Measurements from ENCODE around the gene JADE1. TPM values are rescaled to one million over a fixed set of nuclear protein-coding genes. Genes with fewer than 3 reads are reported as not detected.
A peak's percentile ranks its signal among the peaks of the same experiment; 100 is the strongest.

The JADE1 gene
- total RNA-seq, 2 experiments from 2014 or later, result 25.5 to 28.4 TPM

- H3K4me1 Mint-ChIP-seq, result peaks cover 31% of the 10 kb centered on the region
Observed at GRCh38 chr4:128811571-128812441, 2.3 kb downstream of the JADE1 start.

GRCh38 chr4:128812442-128813235 lies 3.1 kb downstream of the JADE1 start:
- no peak for ATAC-seq
- DNase-seq, result peak; percentile 68
- no peaks in the 10 kb centered on the region for H3K9me3 Mint-ChIP-seq (ENCODE audit: low read depth)
- H3K4me1 Mint-ChIP-seq, result peaks cover 35% of the 10 kb centered on the region
- H3K36me3 Mint-ChIP-seq (ENCODE audit: low read depth), result peaks cover 12% of the 10 kb centered on the region
- ChIA-PET CTCF (interaction anchor here (0.8 to 1.9 kb wide), 4 partner anchors 9 to 50 kb away, joined by 4 to 7 read pairs (median 6); no protein-coding TSS in a partner anchor), POLR2A (interaction anchor here (0.6 to 2.3 kb wide), 8 partner anchors 9 to 757 kb away, joined by 3 to 20 read pairs (median 8); partner anchors contain the start of genes LARP1B and SCLT1)
- intact Hi-C loops (cut with DNase I, micrococcal nuclease), result loop anchor here (1.0 to 5.0 kb wide), 6 partner anchors 50 to 932 kb away; partner anchors contain the start of genes LARP1B (in 1 of the 2), PGRMC2 (in 1 of the 2), PLK4 (in 1 of the 2) and SCLT1 (in 1 of the 2)
- H3K27ac Mint-ChIP-seq, result peak overlapping the region; percentile 89
- peak overlapping the region; percentile 93 for H3K4me3 Mint-ChIP-seq
- H3K27me3 Mint-ChIP-seq, result no peaks in the 10 kb centered on the region

More at GRCh38 chr4:128811571-128812441, 2.3 kb downstream of the JADE1 start:
- intact Hi-C loops (cut with DNase I, micrococcal nuclease), result loop anchor here (1.0 to 5.0 kb wide), 10 partner anchors 50 to 932 kb away; partner anchors contain the start of genes LARP1B (in 2 of the 2), ABHD18 (in 1 of the 2), MFSD8 (in 1 of the 2) and PGRMC2 (in 1 of the 2)
- ChIA-PET POLR2A (interaction anchor here (0.6 to 2.3 kb wide), 7 partner anchors 10 to 751 kb away, joined by 3 to 20 read pairs (median 8); partner anchors contain the start of genes LARP1B and SCLT1), CTCF (interaction anchor here (0.7 to 1.9 kb wide), 5 partner anchors 9 to 51 kb away, joined by 4 to 7 read pairs (median 5); no protein-coding TSS in a partner anchor)
- Mint-ChIP-seq H3K27ac (peak overlapping the region; percentile 89), H3K4me3 (peak overlapping the region; percentile 93), H3K36me3 (ENCODE audit: low read depth) (peaks cover 9% of the 10 kb centered on the region), H3K9me3 (ENCODE audit: low read depth) (no peaks in the 10 kb centered on the region), H3K27me3 (no peaks in the 10 kb centered on the region)
- DNase-seq (peak; percentile 95), ATAC-seq (peak; percentile 52)

- CTCF ChIA-PET, result interaction anchor here (0.7 to 1.2 kb wide), 3 partner anchors 49 to 473 kb away, joined by 3 to 4 read pairs (median 3); no protein-coding TSS in a partner anchor
- intact Hi-C loops (cut with DNase I, micrococcal nuclease), result loop anchor here (2.0 to 5.0 kb wide), 2 partner anchors 302 to 753 kb away; partner anchors contain the start of gene LARP1B (in 1 of the 2)
- POLR2A ChIA-PET, result interaction anchor here (0.6 kb wide), 2 partner anchors 260 to 261 kb away, joined by 3 read pairs; no protein-coding TSS in a partner anchor
- H3K9me3 Mint-ChIP-seq (ENCODE audit: low read depth), result no peaks in the 10 kb centered on the region
- DNase-seq (no peak), ATAC-seq (no peak)
- H3K4me3 Mint-ChIP-seq, result peak overlapping the region; percentile 8
- peak overlapping the region; percentile 63 for H3K27ac Mint-ChIP-seq
- H3K27me3 Mint-ChIP-seq, result no peaks in the 10 kb centered on the region
- H3K4me1 Mint-ChIP-seq, result peaks cover 46% of the 10 kb centered on the region
- peaks cover 14% of the 10 kb centered on the region for H3K36me3 Mint-ChIP-seq (ENCODE audit: low read depth)
Observed at GRCh38 chr4:128813965-128814364, 4.5 kb downstream of the JADE1 start.

- intact Hi-C loops (cut with DNase I, micrococcal nuclease), result no loop called here
Observed at GRCh38 chr4:128818442-128818841, 8.9 kb downstream of the JADE1 start.

GRCh38 chr4:128819082-128819742 lies 9.7 kb downstream of the JADE1 start:
- ChIA-PET POLR2A (interaction anchor here (0.6 kb wide), 1 partner anchor 743 kb away, joined by 3 read pairs; no protein-coding TSS in a partner anchor), CTCF (interaction anchor here (0.8 to 1.4 kb wide), 2 partner anchors 9 to 45 kb away, joined by 3 to 4 read pairs; no protein-coding TSS in a partner anchor)
- peaks cover 20% of the 10 kb centered on the region for H3K36me3 Mint-ChIP-seq (ENCODE audit: low read depth)
- intact Hi-C loops (cut with DNase I, micrococcal nuclease), result no loop called here
- no peaks in the 10 kb centered on the region for H3K9me3 Mint-ChIP-seq (ENCODE audit: low read depth)
- DNase-seq (no peak), ATAC-seq (peak; percentile 52)
- H3K4me1 Mint-ChIP-seq, result peaks cover 65% of the 10 kb centered on the region
- H3K27ac Mint-ChIP-seq, result peak overlapping the region; percentile 3
- no peaks in the 10 kb centered on the region for H3K27me3 Mint-ChIP-seq
- no peak overlapping the region for H3K4me3 Mint-ChIP-seq

More at GRCh38 chr4:128818442-128818841, 8.9 kb downstream of the JADE1 start:
- Mint-ChIP-seq H3K4me1 (peaks cover 68% of the 10 kb centered on the region), H3K36me3 (ENCODE audit: low read depth) (peaks cover 22% of the 10 kb centered on the region), H3K9me3 (ENCODE audit: low read depth) (no peaks in the 10 kb centered on the region), H3K27me3 (no peaks in the 10 kb centered on the region), H3K27ac (no peak overlapping the region), H3K4me3 (no peak overlapping the region)
- ChIA-PET CTCF (interaction anchor here (0.8 kb wide), 1 partner anchor 45 kb away, joined by 3 read pairs; no protein-coding TSS in a partner anchor), POLR2A (no interaction called here)
- ATAC-seq, result no peak
- no peak for DNase-seq

- intact Hi-C loops (cut with DNase I, micrococcal nuclease), result no loop called here
- Mint-ChIP-seq H3K9me3 (ENCODE audit: low read depth) (no peaks in the 10 kb centered on the region), H3K27ac (no peak overlapping the region), H3K27me3 (no peaks in the 10 kb centered on the region), H3K36me3 (ENCODE audit: low read depth) (peaks cover 19% of the 10 kb centered on the region), H3K4me3 (no peak overlapping the region), H3K4me1 (peaks cover 72% of the 10 kb centered on the region)
- DNase-seq, result no peak
- ATAC-seq, result no peak
- ChIA-PET CTCF (interaction anchor here (1.0 to 2.0 kb wide), 4 partner anchors 9 to 42 kb away, joined by 3 to 9 read pairs (median 5); partner anchors contain the start of gene JADE1), POLR2A (interaction anchor here (3.8 kb wide), 1 partner anchor 9 kb away, joined by 20 read pairs; no protein-coding TSS in a partner anchor)
Observed at GRCh38 chr4:128820671-128821070, 11.2 kb downstream of the JADE1 start.

GRCh38 chr4:128821151-128821550 lies 11.7 kb downstream of the JADE1 start:
- Mint-ChIP-seq H3K4me3 (no peak overlapping the region), H3K27me3 (no peaks in the 10 kb centered on the region), H3K4me1 (peaks cover 72% of the 10 kb centered on the region), H3K9me3 (ENCODE audit: low read depth) (no peaks in the 10 kb centered on the region), H3K27ac (no peak overlapping the region), H3K36me3 (ENCODE audit: low read depth) (peaks cover 19% of the 10 kb centered on the region)
- DNase-seq (no peak), ATAC-seq (no peak)
- ChIA-PET CTCF (interaction anchor here (1.0 to 2.0 kb wide), 4 partner anchors 9 to 42 kb away, joined by 3 to 9 read pairs (median 5); partner anchors contain the start of gene JADE1), POLR2A (interaction anchor here (3.8 kb wide), 1 partner anchor 9 kb away, joined by 20 read pairs; no protein-coding TSS in a partner anchor)
- intact Hi-C loops (cut with DNase I, micrococcal nuclease), result no loop called here

- Mint-ChIP-seq H3K4me3 (no peak overlapping the region), H3K9me3 (ENCODE audit: low read depth) (peaks cover 1% of the 10 kb centered on the region), H3K36me3 (ENCODE audit: low read depth) (peaks cover 26% of the 10 kb centered on the region), H3K27me3 (no peaks in the 10 kb centered on the region), H3K27ac (peak overlapping the region; percentile 18), H3K4me1 (peaks cover 77% of the 10 kb centered on the region)
- no peak for ATAC-seq
- intact Hi-C loops (cut with DNase I, micrococcal nuclease), result no loop called here
- CTCF ChIA-PET, result interaction anchor here (1.5 kb wide), 1 partner anchor 10 kb away, joined by 5 read pairs; no protein-coding TSS in a partner anchor
- no peak for DNase-seq
- POLR2A ChIA-PET, result interaction anchor here (0.6 to 3.8 kb wide), 2 partner anchors 11 to 91 kb away, joined by 3 to 20 read pairs; no protein-coding TSS in a partner anchor
Observed at GRCh38 chr4:128823025-128823661, 13.6 kb downstream of the JADE1 start.

GRCh38 chr4:128825226-128825625 lies 15.7 kb downstream of the JADE1 start:
- no peak overlapping the region for H3K4me3 Mint-ChIP-seq
- intact Hi-C loops (cut with DNase I, micrococcal nuclease), result loop anchor here in 1 of 2 experiments (5.0 kb wide), 1 partner anchor 37 kb away; no protein-coding TSS in a partner anchor
- H3K27me3 Mint-ChIP-seq, result no peaks in the 10 kb centered on the region
- H3K27ac Mint-ChIP-seq, result peak overlapping the region; percentile 69
- H3K4me1 Mint-ChIP-seq, result peaks cover 71% of the 10 kb centered on the region
- POLR2A ChIA-PET, result interaction anchor here (0.6 to 1.0 kb wide), 2 partner anchors 10 to 31 kb away, joined by 3 read pairs; no protein-coding TSS in a partner anchor
- peaks cover 3% of the 10 kb centered on the region for H3K9me3 Mint-ChIP-seq (ENCODE audit: low read depth)
- H3K36me3 Mint-ChIP-seq (ENCODE audit: low read depth), result peaks cover 38% of the 10 kb centered on the region
- no peak for ATAC-seq
- CTCF ChIA-PET, result interaction anchor here (1.4 kb wide), 2 partner anchors 10 to 15 kb away, joined by 3 to 4 read pairs; partner anchors contain the start of gene JADE1
- DNase-seq, result no peak

Measured in activated CD4-positive, alpha-beta T cell treated with anti-CD3 and anti-CD28 coated beads for 36 hours (primary cell).